H1 (cell line): ENCODE results near the gene P2RX1. TPM values are rescaled to one million over a fixed set of nuclear protein-coding genes. Genes with fewer than 3 reads are reported as not detected.

Experiments used
- CTCF ChIA-PET: fragments of 300-600 bp; sonication (Branson Sonifier 250); formaldehyde crosslinking; loops from one replicate; lab custom pipeline; 2021; ENCODE audit not compliant: partially characterized antibody; lab: Charles Lee
- POLR2A ChIA-PET: fragments of 300-600 bp; sonication (Branson Sonifier 250); formaldehyde crosslinking; loops from one replicate; lab custom pipeline; 2021; ENCODE audit warnings: inconsistent platforms; ENCODE audit not compliant: partially characterized antibody; lab: Charles Lee
- DNase-seq, 2 experiments: peaks; one replicate each; pipeline versions ENCODE4 v3.0.0 to v3.0.0-alpha.2; 2010 to 2022; ENCODE audit warnings: low spot score in 2 of 2, low read depth in 1 of 2, mixed read lengths in 1 of 2
- FAIRE-seq: peaks from 2 replicates; lab custom pipeline; 2011; peaks lifted over from hg19 to GRCh38; lab: Jason Lieb, UNC
- H2AFZ ChIP-seq: 2 replicates; pipeline ENCODE4 v1.8.1; 2012; ENCODE audit warnings: low read length, inconsistent platforms
- H2AK5ac ChIP-seq: 2 replicates; pipeline ENCODE4 v1.6.1; 2013; ENCODE audit warnings: low read depth, low read length
- H2BK120ac ChIP-seq: replicated peaks from 2 replicates; pipeline ENCODE3; 2013; ENCODE audit warnings: low read depth, low read length, inconsistent platforms
- H2BK12ac ChIP-seq: 2 replicates; pipeline ENCODE4 v1.6.1; 2013; ENCODE audit warnings: low read depth, low read length
- H2BK15ac ChIP-seq: 2 replicates; pipeline ENCODE4 v1.6.1; 2013; ENCODE audit warnings: low read length
- H2BK20ac ChIP-seq: 2 replicates; pipeline ENCODE4 v1.6.1; 2013; ENCODE audit warnings: low read length
- H2BK5ac ChIP-seq: 2 replicates; pipeline ENCODE4 v1.6.1; 2013; ENCODE audit warnings: low read depth, low read length
- H3K14ac ChIP-seq: 2 replicates; pipeline ENCODE4 v1.6.1; 2013; ENCODE audit warnings: inconsistent platforms; ENCODE audit not compliant: insufficient read length
- H3K18ac ChIP-seq: 2 replicates; pipeline ENCODE4 v1.6.1; 2013; ENCODE audit warnings: low read length; ENCODE audit errors: extremely low read depth
- H3K23ac ChIP-seq: 2 replicates; pipeline ENCODE4 v1.6.1; 2013; ENCODE audit warnings: inconsistent platforms; ENCODE audit not compliant: insufficient read length
- H3K23me2 ChIP-seq: 2 replicates; pipeline ENCODE4 v1.6.1; 2013; ENCODE audit warnings: low read depth, low read length
- H3K27ac ChIP-seq: 2 replicates; pipeline ENCODE4 v1.6.1; 2011; ENCODE audit warnings: low read depth, low read length, inconsistent platforms
- H3K27me3 ChIP-seq, 4 experiments: replicated peaks in 1 of 4; 1 replicate in 1 of 4; 2 replicates in 3 of 4; pipeline versions ENCODE4 v1.6.1 to v1.8.1; 2011 to 2013; ENCODE audit warnings: low read length in 3 of 4, mild to moderate bottlenecking in 3 of 4, inconsistent platforms in 2 of 4, mixed read lengths in 2 of 4, moderate library complexity in 1 of 4; ENCODE audit not compliant: control insufficient read depth in 3 of 4, insufficient read depth in 3 of 4; ENCODE audit errors: extremely low read depth in 1 of 4
- H3K36me3 ChIP-seq, 4 experiments: 2 replicates each; pipeline versions ENCODE4 v1.6.1 to v1.8.1; 2011 to 2013; ENCODE audit warnings: mild to moderate bottlenecking in 4 of 4, low read length in 3 of 4, moderate library complexity in 2 of 4, control low read depth in 1 of 4, inconsistent platforms in 1 of 4; ENCODE audit not compliant: insufficient read depth in 4 of 4, control insufficient read depth in 2 of 4
- H3K4ac ChIP-seq: replicated peaks from 2 replicates; pipeline ENCODE3; 2013; ENCODE audit warnings: low read length, low read depth, mixed read lengths, inconsistent platforms; ENCODE audit not compliant: insufficient read length
- H3K4me1 ChIP-seq, 4 experiments: replicated peaks in 1 of 4; 1 replicate in 1 of 4; 2 replicates in 3 of 4; pipeline versions ENCODE4 v1.6.1 to v1.8.1; 2011 to 2013; ENCODE audit warnings: low read length in 3 of 4, inconsistent platforms in 2 of 4, mixed read lengths in 1 of 4; ENCODE audit not compliant: insufficient read depth in 4 of 4, control insufficient read depth in 3 of 4
- H3K4me2 ChIP-seq, 2 experiments: 2 replicates each; pipeline versions ENCODE4 v1.6.1 to v1.8.1; 2011 to 2013; ENCODE audit warnings: low read depth in 2 of 2, low read length in 2 of 2, control low read depth in 1 of 2, inconsistent platforms in 1 of 2, mild to moderate bottlenecking in 1 of 2; ENCODE audit not compliant: insufficient read depth in 1 of 2
- H3K4me3 ChIP-seq, 4 experiments: fragments of 200-600, 300-600 bp in 1 of 4; sonication (generic), shearing (Covaris generic), sonication (Bioruptor Twin) in 1 of 4; 2 replicates each; pipeline versions ENCODE4 v1.5.1 to v1.8.1; 2011 to 2016; ENCODE audit warnings: low read length in 4 of 4, low read depth in 3 of 4, control low read depth in 2 of 4, inconsistent platforms in 2 of 4, mild to moderate bottlenecking in 2 of 4, mixed read lengths in 1 of 4, moderate library complexity in 1 of 4; ENCODE audit not compliant: insufficient read depth in 2 of 4; ENCODE audit errors: extremely low read depth in 1 of 4
- H3K56ac ChIP-seq: replicated peaks from 2 replicates; pipeline ENCODE3; 2013; ENCODE audit warnings: low read depth, mild to moderate bottlenecking, mixed read lengths, low read length, inconsistent platforms; ENCODE audit not compliant: insufficient read length
- H3K79me1 ChIP-seq: 2 replicates; pipeline ENCODE4 v1.6.1; 2013; ENCODE audit warnings: low read depth, low read length, control low read depth
- H3K79me2 ChIP-seq, 2 experiments: 2 replicates each; pipeline versions ENCODE4 v1.6.1 to v1.8.1; 2012 to 2013; ENCODE audit warnings: low read length in 2 of 2, mild to moderate bottlenecking in 2 of 2, inconsistent platforms in 1 of 2; ENCODE audit not compliant: insufficient read depth in 2 of 2, control insufficient read depth in 1 of 2
- H3K9ac ChIP-seq, 4 experiments: replicated peaks in 1 of 4; 1 replicate in 1 of 4; 2 replicates in 3 of 4; pipeline versions ENCODE4 v1.6.1 to v1.8.1; 2011 to 2013; ENCODE audit warnings: low read depth in 3 of 4, low read length in 3 of 4, control low read depth in 2 of 4, mild to moderate bottlenecking in 2 of 4, moderate library complexity in 2 of 4, inconsistent platforms in 1 of 4; ENCODE audit errors: extremely low read depth in 1 of 4
- H3K9me3 ChIP-seq, 2 experiments: 2 replicates each; pipeline versions ENCODE4 v1.6.1 to v1.8.1; 2012 to 2013; ENCODE audit warnings: mild to moderate bottlenecking in 2 of 2, moderate library complexity in 2 of 2, control low read depth in 1 of 2, inconsistent platforms in 1 of 2, low read depth in 1 of 2, low read length in 1 of 2, mixed read lengths in 1 of 2; ENCODE audit not compliant: insufficient read depth in 2 of 2
- H4K20me1 ChIP-seq, 2 experiments: replicated peaks in 1 of 2; 2 replicates each; pipeline versions ENCODE3 to v1.8.1; 2011 to 2013; ENCODE audit warnings: inconsistent platforms in 2 of 2, low read length in 2 of 2, mild to moderate bottlenecking in 1 of 2; ENCODE audit not compliant: insufficient read depth in 2 of 2, control insufficient read depth in 1 of 2
- H4K5ac ChIP-seq: 2 replicates; pipeline ENCODE4 v1.6.1; 2013; ENCODE audit warnings: low read length, low read depth, mixed read lengths, inconsistent platforms; ENCODE audit not compliant: insufficient read length
- H4K8ac ChIP-seq: 2 replicates; pipeline ENCODE4 v1.8.0; 2013; ENCODE audit warnings: mild to moderate bottlenecking, moderate library complexity, low read length, inconsistent platforms; ENCODE audit not compliant: insufficient read depth; ENCODE audit errors: extremely low read depth
- H4K91ac ChIP-seq: replicated peaks from 2 replicates; pipeline ENCODE3; 2013; ENCODE audit warnings: low read length, mixed read lengths, inconsistent platforms; ENCODE audit not compliant: insufficient read length
- EP300 ChIP-seq, 2 experiments: IDR thresholded peaks; 1 replicate in 1 of 2; 2 replicates in 1 of 2; pipeline ENCODE4 v1.6.1; 2011 to 2012; ENCODE audit warnings: low read depth in 2 of 2, low read length in 2 of 2, mild to moderate bottlenecking in 2 of 2, borderline replicate concordance in 1 of 2, inconsistent platforms in 1 of 2, moderate library complexity in 1 of 2
- FOSL1 ChIP-seq: IDR thresholded peaks from 2 replicates; pipeline ENCODE4 v1.6.1; 2011; ENCODE audit warnings: mild to moderate bottlenecking, low read depth, low read length, moderate library complexity; ENCODE audit not compliant: insufficient read depth
- POLR2AphosphoS5 ChIP-seq: IDR thresholded peaks from 2 replicates; pipeline ENCODE4 v1.6.1; 2011; ENCODE audit warnings: low read depth, low read length
- WGBS, 2 experiments: shearing (Covaris generic) in 1 of 2; methylation state at CpG; one replicate each; pipeline versions ENCODE4 v1.1.6 to v1.1.7; 2013 to 2015; ENCODE audit warnings: low lambda C conversion rate in 2 of 2, mixed read lengths in 2 of 2, inconsistent platforms in 1 of 2, low coverage in 1 of 2, missing lambda C conversion rate in 1 of 2; ENCODE audit not compliant: insufficient replicate concordance in 2 of 2, insufficient coverage in 1 of 2, insufficient read length in 1 of 2; ENCODE audit errors: extremely low coverage in 1 of 2, missing lambda C conversion rate in 1 of 2; 5-methylcytosine and 5-hydroxymethylcytosine counted together
- polyA plus RNA-seq, 7 experiments: library from polyadenylated mRNA; depleted of rRNA in 3 of 7; stranded (reverse) in 5 of 7; unstranded in 2 of 7; fragments of >200 nt in 5 of 7; fragments of 200-250 nt in 2 of 7; gene quantifications; 1 replicate in 5 of 7; 2 replicates in 1 of 7; 4 replicates in 1 of 7; pipeline versions ENCODE4 v1.2.1 to v1.2.3, GENCODE V29; 2011 to 2013; ENCODE audit warnings: missing spikeins in 2 of 7, mixed read lengths in 2 of 7
- total RNA-seq: library from RNA; stranded (reverse); fragmentation: NEBNext Ultra II Directional; extraction: Animal tissue kit (Norgen Biotek cat#: 25700); gene quantifications from 2 replicates; pipeline ENCODE4 v1.2.1, GENCODE V29; 2021
- TF ChIP-seq, protein P1 (sequence below), 3 experiments: IDR thresholded peaks; 1 replicate in 2 of 3; 2 replicates in 1 of 3; pipeline versions ENCODE4 v1.5.1 to v1.6.1; 2011; ENCODE audit warnings: low read length in 3 of 3, mild to moderate bottlenecking in 3 of 3, inconsistent platforms in 2 of 3, low read depth in 1 of 3, moderate library complexity in 1 of 3; ENCODE audit not compliant: insufficient read depth in 1 of 3; ENCODE audit errors: control extremely low read depth in 1 of 3

Gene P2RX1
- total and polyA plus RNA-seq, 2 of the 8 experiments (the other 6 are each of a cell fraction or from before 2014, with no cell fraction given): 0.45 to 1.1 TPM

DNA sequence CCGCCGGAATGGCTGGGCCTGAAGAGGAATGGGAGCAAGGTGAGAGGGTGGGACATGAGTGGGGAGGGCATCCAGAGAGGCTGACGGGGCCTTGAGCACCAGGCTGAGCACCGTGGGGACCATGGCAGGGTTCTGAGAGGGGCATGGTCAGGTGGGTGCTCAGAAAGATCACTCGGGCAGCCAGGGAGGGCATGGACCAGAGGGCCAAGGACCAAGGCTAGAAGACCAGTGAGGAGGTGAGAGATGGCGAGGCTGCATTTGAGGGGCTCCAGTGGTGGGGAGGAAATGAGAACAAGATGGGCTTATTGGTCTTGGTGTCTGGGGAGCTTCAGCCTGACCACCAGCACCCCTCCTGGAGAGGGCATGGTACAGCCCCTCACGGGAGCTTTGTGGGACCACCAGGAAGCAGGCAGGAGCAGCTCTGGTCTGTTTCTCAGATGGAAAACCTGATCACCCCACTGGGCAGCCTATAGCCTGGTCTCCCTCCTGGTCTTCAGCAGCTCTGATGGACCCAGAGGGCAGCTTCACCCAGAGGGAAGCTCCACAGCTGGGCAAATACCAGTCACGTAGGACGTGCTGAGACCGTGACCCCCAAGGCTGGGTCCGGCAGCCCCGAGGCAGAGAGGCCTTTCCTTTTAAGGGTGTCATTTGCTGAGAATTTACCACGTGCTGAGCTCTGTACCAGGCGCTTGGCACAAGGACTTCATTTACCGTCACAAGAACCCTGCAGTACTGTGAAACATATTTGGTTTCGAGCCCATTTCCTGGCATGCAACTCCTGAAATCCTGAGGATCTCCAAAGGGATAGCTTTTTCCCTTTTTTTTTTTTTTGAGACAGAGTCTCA, 58.8 kb downstream of the P2RX1 start:
- POLR2A ChIA-PET: interaction anchor here (1.7 to 2.8 kb wide), 2 partner anchors 11 to 14 kb away, joined by 7 to 16 read pairs; partner anchors contain the start of gene NCBP3
- CTCF ChIA-PET: interaction anchor here (0.7 to 12.7 kb wide), 7 partner anchors 11 to 179 kb away, joined by 3 to 131 read pairs (median 6); partner anchors contain the start of gene NCBP3
- Histone ChIP-seq H3K23me2 (no peaks in the 10 kb centered on the region), H4K91ac (no peak overlapping the region), H2BK5ac (no peak overlapping the region), H2AFZ (no peak overlapping the region), H3K27ac (no peak overlapping the region), H2BK20ac (no peak overlapping the region), H2AK5ac (no peak overlapping the region), H2BK120ac (no peak overlapping the region), H3K4me2 (no peak overlapping the region), H3K4me3 (no peak overlapping the region), H4K20me1 (peaks cover 0 to 2% of the 10 kb centered on the region in 2 experiments), H3K14ac (no peak overlapping the region), H3K27me3 (no peaks in the 10 kb centered on the region; a peak in 1 of 7 replicates), H3K9me3 (no peaks in the 10 kb centered on the region), H3K79me1 (no peaks in the 10 kb centered on the region), H3K9ac (no peak overlapping the region), H2BK15ac (no peak overlapping the region), H3K23ac (no peak overlapping the region), H2BK12ac (no peak overlapping the region), H3K18ac (no peak overlapping the region), H3K4ac (no peak overlapping the region), H4K8ac (peak overlapping the region; percentile 6; the same call in 1 of the 2 replicates), H3K36me3 (peaks cover 0 to 11% (median 2%) of the 10 kb centered on the region in 4 experiments; a peak in 4 of 8 replicates), H3K56ac (no peak overlapping the region), H3K4me1 (no peaks in the 10 kb centered on the region), H4K5ac (no peak overlapping the region), H3K79me2 (no peaks in the 10 kb centered on the region)
- DNase-seq (no peak), FAIRE-seq (no peak)
- WGBS, 2 experiments: 91% methylated on average over 15 of the region's 16 CpGs; no CpG with 5 or more reads in 1 of the 2 experiments
- TF ChIP-seq FOSL1 (no peak), POLR2AphosphoS5 (no peak), EP300 (IDR thresholded peaks at IDR 0.05; ENCODE audit: borderline replicate concordance in 1 of 2, low read depth in 2 of 2, low read length in 2 of 2) (no peak)
- TF ChIP-seq, protein P1, sequence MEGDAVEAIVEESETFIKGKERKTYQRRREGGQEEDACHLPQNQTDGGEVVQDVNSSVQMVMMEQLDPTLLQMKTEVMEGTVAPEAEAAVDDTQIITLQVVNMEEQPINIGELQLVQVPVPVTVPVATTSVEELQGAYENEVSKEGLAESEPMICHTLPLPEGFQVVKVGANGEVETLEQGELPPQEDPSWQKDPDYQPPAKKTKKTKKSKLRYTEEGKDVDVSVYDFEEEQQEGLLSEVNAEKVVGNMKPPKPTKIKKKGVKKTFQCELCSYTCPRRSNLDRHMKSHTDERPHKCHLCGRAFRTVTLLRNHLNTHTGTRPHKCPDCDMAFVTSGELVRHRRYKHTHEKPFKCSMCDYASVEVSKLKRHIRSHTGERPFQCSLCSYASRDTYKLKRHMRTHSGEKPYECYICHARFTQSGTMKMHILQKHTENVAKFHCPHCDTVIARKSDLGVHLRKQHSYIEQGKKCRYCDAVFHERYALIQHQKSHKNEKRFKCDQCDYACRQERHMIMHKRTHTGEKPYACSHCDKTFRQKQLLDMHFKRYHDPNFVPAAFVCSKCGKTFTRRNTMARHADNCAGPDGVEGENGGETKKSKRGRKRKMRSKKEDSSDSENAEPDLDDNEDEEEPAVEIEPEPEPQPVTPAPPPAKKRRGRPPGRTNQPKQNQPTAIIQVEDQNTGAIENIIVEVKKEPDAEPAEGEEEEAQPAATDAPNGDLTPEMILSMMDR (IDR thresholded peaks at IDR 0.05; ENCODE audit: control extremely low read depth in 1 of 3, insufficient read depth in 1 of 3, low read depth in 1 of 3, low read length in 3 of 3): peak in 1 of 3 experiments; percentile 10; a peak in 1 of 4 replicates
